Astrocyte of the cerebellum (primary cell): Measurements from ENCODE around the gene ARHGAP26.

Experiments used
- DNase-seq: peaks from one replicate; pipeline ENCODE4 v3.0.0-alpha.2; 2011; ENCODE audit warnings: low read depth
- H3K4me3 ChIP-seq: 2 replicates; pipeline ENCODE4 v1.5.1; 2011; ENCODE audit warnings: mild to moderate bottlenecking, low read depth, low read length, moderate library complexity
- CTCF ChIP-seq: IDR thresholded peaks from 2 replicates; pipeline ENCODE4 v1.5.1; 2012; ENCODE audit warnings: low read length, low read depth, moderate library complexity, mild to moderate bottlenecking; ENCODE audit errors: missing control alignments
- in situ Hi-C: cut with HindIII; loops from 2 replicates; pipeline ENCODE4 v1.10.0; 2017; ENCODE audit warnings: low sequenced_read_pairs

ARHGAP26 gene

GRCh38 chr5:143025971-143026370 is 255.8 kb downstream of the ARHGAP26 start:
- H3K4me3 ChIP-seq, result no peak overlapping the region
- DNase-seq, result no peak
- TF ChIP-seq CTCF, result no peak
- in situ Hi-C loops, result no loop called here

GRCh38 chr5:143026380-143026779 is 256.2 kb downstream of the ARHGAP26 start:
- no peak for TF ChIP-seq CTCF
- no peak for DNase-seq
- no peak overlapping the region for H3K4me3 ChIP-seq
- in situ Hi-C loops, result no loop called here

DNA sequence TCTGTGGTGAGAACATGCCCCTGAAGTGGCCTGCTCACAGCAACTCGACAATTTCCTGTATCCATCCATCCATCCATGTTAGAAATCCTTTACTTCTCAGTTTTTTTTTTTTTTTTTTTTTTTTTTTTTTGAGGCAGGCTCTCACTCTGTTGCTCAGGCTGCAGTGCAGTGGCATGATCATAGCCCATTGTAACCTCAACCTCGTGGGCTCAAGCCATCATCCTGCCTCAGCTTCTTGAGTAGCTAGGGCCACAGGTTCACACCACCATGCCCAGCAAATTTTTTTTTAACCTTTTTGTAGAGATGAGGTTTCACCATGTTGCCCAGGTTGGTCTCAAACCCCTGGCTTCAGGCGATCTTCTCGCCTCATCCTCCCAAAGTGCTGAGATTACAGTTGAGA is 259.1 kb downstream of the ARHGAP26 start:
- no peak for TF ChIP-seq CTCF
- no peak for DNase-seq
- H3K4me3 ChIP-seq, result no peak overlapping the region
- in situ Hi-C loops, result no loop called here

GRCh38 chr5:143030349-143030748 is 260.2 kb downstream of the ARHGAP26 start:
- no peak overlapping the region for H3K4me3 ChIP-seq
- in situ Hi-C loops, result no loop called here
- no peak for TF ChIP-seq CTCF
- DNase-seq, result no peak

GRCh38 chr5:143031781-143032580 is 261.8 kb downstream of the ARHGAP26 start:
- no peak for TF ChIP-seq CTCF
- in situ Hi-C loops, result no loop called here
- no peak overlapping the region for H3K4me3 ChIP-seq
- DNase-seq, result no peak

DNA sequence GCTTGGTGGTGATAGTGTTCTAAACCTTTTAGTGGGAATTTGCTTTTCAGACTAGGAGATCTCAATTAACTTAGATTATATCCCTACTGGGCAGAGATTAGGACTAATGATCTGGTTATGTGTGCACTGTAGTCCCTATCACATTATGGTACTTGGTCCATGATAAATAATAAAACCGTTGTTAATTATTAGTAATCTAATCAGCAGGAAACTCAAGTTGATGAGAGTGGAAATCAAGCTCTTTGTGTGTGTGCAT is 262.3 kb downstream of the ARHGAP26 start:
- H3K4me3 ChIP-seq, result no peak overlapping the region
- in situ Hi-C loops, result no loop called here
- TF ChIP-seq CTCF, result no peak
- DNase-seq, result no peak
